CD4-positive, CD25-positive, alpha-beta regulatory T cell (primary cell): ENCODE data around the gene TULP4. TPM values are rescaled to one million over a fixed set of nuclear protein-coding genes. Genes with fewer than 3 reads are reported as not detected.

Experiments
- ATAC-seq, 2 donors: fragments of 150-1000 bp; cut with Tn5 transposase; one replicate each; pipeline ENCODE4 v1.10.0; 2021; ENCODE audit warnings: low read depth in 2 of 2, moderate number of reproducible peaks in 2 of 2, moderate library complexity in 1 of 2
- DNase-seq, 3 donors: peaks; one replicate each; pipeline versions ENCODE4 v3.0.0 to v3.0.0-alpha.2; 2012 to 2022; ENCODE audit warnings: mixed read lengths in 1 of 3
- H3K27ac ChIP-seq: one replicate; pipeline ENCODE4 v1.7.0; 2013; ENCODE audit warnings: mild to moderate bottlenecking, low read length; ENCODE audit not compliant: insufficient read depth, poor library complexity, severe bottlenecking
- H3K27me3 ChIP-seq: one replicate; pipeline ENCODE4 v1.7.0; 2013; ENCODE audit warnings: low read length; ENCODE audit not compliant: control insufficient read depth, insufficient read depth
- H3K36me3 ChIP-seq: one replicate; pipeline ENCODE4 v1.7.0; 2013; ENCODE audit warnings: mild to moderate bottlenecking, low read length, moderate library complexity; ENCODE audit not compliant: control insufficient read depth, insufficient read depth
- H3K4me1 ChIP-seq: 2 replicates; pipeline ENCODE4 v1.7.0; 2013; ENCODE audit warnings: mild to moderate bottlenecking, low read length; ENCODE audit not compliant: insufficient read depth, control insufficient read depth, poor library complexity, severe bottlenecking
- H3K4me3 ChIP-seq: one replicate; pipeline ENCODE4 v1.7.0; 2013; ENCODE audit warnings: low read depth, mild to moderate bottlenecking, low read length, moderate library complexity
- H3K9me3 ChIP-seq, 2 experiments: 1 replicate in 1 of 2; 2 replicates in 1 of 2; pipeline ENCODE4 v1.7.0; 2013; ENCODE audit warnings: low read length in 2 of 2, mild to moderate bottlenecking in 1 of 2, moderate library complexity in 1 of 2; ENCODE audit not compliant: control insufficient read depth in 2 of 2
- H3K27ac Mint-ChIP-seq, 3 donors: one replicate each; pipeline ENCODE4 v1.8.0; 2020 to 2022; ENCODE audit warnings: mild to moderate bottlenecking in 3 of 3, mixed read lengths in 3 of 3, moderate library complexity in 2 of 3
- H3K27me3 Mint-ChIP-seq: one replicate; pipeline ENCODE4 v1.8.0; 2022; ENCODE audit warnings: mild to moderate bottlenecking, mixed read lengths
- H3K36me3 Mint-ChIP-seq: one replicate; pipeline ENCODE4 v1.8.0; 2020; ENCODE audit warnings: mixed read lengths
- H3K4me1 Mint-ChIP-seq, 4 donors: one replicate each; pipeline ENCODE4 v1.8.0; 2020 to 2022; ENCODE audit warnings: mixed read lengths in 4 of 4, mild to moderate bottlenecking in 1 of 4
- H3K4me3 Mint-ChIP-seq, 4 donors: one replicate each; pipeline ENCODE4 v1.8.0; 2020 to 2022; ENCODE audit warnings: mild to moderate bottlenecking in 4 of 4, mixed read lengths in 4 of 4, moderate library complexity in 3 of 4
- H3K9me3 Mint-ChIP-seq, 7 donors: one replicate each; pipeline ENCODE4 v1.8.0; 2020 to 2022; ENCODE audit warnings: mixed read lengths in 7 of 7, mild to moderate bottlenecking in 3 of 7, moderate library complexity in 2 of 7
- polyA plus RNA-seq, 4 donors: library from polyadenylated mRNA; unstranded; fragments of 300-500 nt; fragmentation: Illumina TruSeq; gene quantifications; one replicate each; pipeline ENCODE4 v1.2.3, GENCODE V29; 2021
- total RNA-seq: library from RNA; stranded (reverse); gene quantifications from one replicate; pipeline ENCODE4 v1.2.3, GENCODE V29; 2022

Gene TULP4
- total and polyA plus RNA-seq, 5 donors from 2014 or later: 43.3 to 158 (median 56.0) TPM

GRCh38 chr6:158506601-158507000 is 194.3 kb downstream of the TULP4 start:
- Mint-ChIP-seq H3K4me1 (peaks cover 0 to 3% (median 1%) of the 10 kb centered on the region in 4 donors), H3K27me3 (no peaks in the 10 kb centered on the region), H3K36me3 (peaks cover 40% of the 10 kb centered on the region), H3K27ac (peak overlapping the region in 2 of 3 donors; percentile 41 to 52), H3K4me3 (no peak overlapping the region), H3K9me3 (no peaks in the 10 kb centered on the region)
- no peaks in the 10 kb centered on the region for H3K4me1 ChIP-seq
- ATAC-seq (no peak), DNase-seq (no peak)
- peaks cover 10% of the 10 kb centered on the region for H3K36me3 ChIP-seq
- no peaks in the 10 kb centered on the region for H3K27me3 ChIP-seq
- H3K9me3 ChIP-seq: no peaks in the 10 kb centered on the region
- no peak overlapping the region for H3K4me3 ChIP-seq
- H3K27ac ChIP-seq: no peak overlapping the region

- H3K27ac Mint-ChIP-seq: peak overlapping the region in 1 of 3 donors; percentile 41
- H3K4me1 Mint-ChIP-seq: peaks cover 0 to 3% (median 1%) of the 10 kb centered on the region in 4 donors
- Histone ChIP-seq H3K4me3 (no peak overlapping the region), H3K36me3 (peaks cover 8% of the 10 kb centered on the region), H3K27ac (no peak overlapping the region), H3K4me1 (no peaks in the 10 kb centered on the region), H3K27me3 (no peaks in the 10 kb centered on the region), H3K9me3 (no peaks in the 10 kb centered on the region)
- H3K36me3 Mint-ChIP-seq: peaks cover 37% of the 10 kb centered on the region
- no peaks in the 10 kb centered on the region for H3K27me3 Mint-ChIP-seq
- DNase-seq (no peak), ATAC-seq (no peak)
- H3K4me3 Mint-ChIP-seq: no peak overlapping the region
- no peaks in the 10 kb centered on the region for H3K9me3 Mint-ChIP-seq
Observed at GRCh38 chr6:158507174-158507573, 194.9 kb downstream of the TULP4 start.

- H3K27me3 Mint-ChIP-seq: no peaks in the 10 kb centered on the region
- H3K27ac Mint-ChIP-seq: no peak overlapping the region
- no peak overlapping the region for H3K4me3 Mint-ChIP-seq
- H3K9me3 Mint-ChIP-seq: no peaks in the 10 kb centered on the region
- ATAC-seq: no peak
- H3K4me1 ChIP-seq: no peaks in the 10 kb centered on the region
- H3K36me3 Mint-ChIP-seq: peaks cover 30% of the 10 kb centered on the region
- H3K4me1 Mint-ChIP-seq: peaks cover 0 to 5% (median 1%) of the 10 kb centered on the region in 4 donors
- H3K4me3 ChIP-seq: no peak overlapping the region
- no peaks in the 10 kb centered on the region for H3K27me3 ChIP-seq
- H3K27ac ChIP-seq: no peak overlapping the region
- no peak for DNase-seq
- H3K9me3 ChIP-seq: no peaks in the 10 kb centered on the region
- peaks cover 8% of the 10 kb centered on the region for H3K36me3 ChIP-seq
Observed at GRCh38 chr6:158508450-158508849, 196.2 kb downstream of the TULP4 start.

GRCh38 chr6:158509465-158509864 is 197.2 kb downstream of the TULP4 start:
- Histone ChIP-seq H3K36me3 (peaks cover 8% of the 10 kb centered on the region), H3K4me1 (peaks cover 4% of the 10 kb centered on the region), H3K4me3 (no peak overlapping the region), H3K9me3 (no peaks in the 10 kb centered on the region), H3K27me3 (no peaks in the 10 kb centered on the region), H3K27ac (no peak overlapping the region)
- H3K9me3 Mint-ChIP-seq: no peaks in the 10 kb centered on the region
- peaks cover 4 to 15% (median 8%) of the 10 kb centered on the region in 4 donors for H3K4me1 Mint-ChIP-seq
- H3K36me3 Mint-ChIP-seq: peaks cover 23% of the 10 kb centered on the region
- H3K27ac Mint-ChIP-seq: no peak overlapping the region
- no peak overlapping the region for H3K4me3 Mint-ChIP-seq
- ATAC-seq (no peak), DNase-seq (no peak)
- no peaks in the 10 kb centered on the region for H3K27me3 Mint-ChIP-seq

GRCh38 chr6:158512809-158513208 is 200.5 kb downstream of the TULP4 start:
- DNase-seq: no peak
- H3K27me3 Mint-ChIP-seq: peaks cover 4% of the 10 kb centered on the region
- Histone ChIP-seq H3K4me1 (peaks cover 11% of the 10 kb centered on the region), H3K27me3 (no peaks in the 10 kb centered on the region), H3K36me3 (no peaks in the 10 kb centered on the region), H3K9me3 (no peaks in the 10 kb centered on the region), H3K27ac (no peak overlapping the region), H3K4me3 (no peak overlapping the region)
- H3K27ac Mint-ChIP-seq: no peak overlapping the region
- no peak overlapping the region for H3K4me3 Mint-ChIP-seq
- peaks cover 8 to 27% (median 12%) of the 10 kb centered on the region in 4 donors for H3K4me1 Mint-ChIP-seq
- H3K9me3 Mint-ChIP-seq: no peaks in the 10 kb centered on the region
- H3K36me3 Mint-ChIP-seq: peaks cover 5% of the 10 kb centered on the region
- ATAC-seq: no peak

GRCh38 chr6:158514176-158514575 is 201.9 kb downstream of the TULP4 start:
- peak overlapping the region in 1 of 3 donors; percentile 78 for H3K27ac Mint-ChIP-seq
- Histone ChIP-seq H3K36me3 (no peaks in the 10 kb centered on the region), H3K27ac (no peak overlapping the region), H3K4me3 (no peak overlapping the region), H3K4me1 (peaks cover 22% of the 10 kb centered on the region), H3K27me3 (no peaks in the 10 kb centered on the region), H3K9me3 (no peaks in the 10 kb centered on the region)
- ATAC-seq (no peak), DNase-seq (peak in 1 of 3 donors; percentile 46)
- no peaks in the 10 kb centered on the region for H3K9me3 Mint-ChIP-seq
- no peaks in the 10 kb centered on the region for H3K36me3 Mint-ChIP-seq
- no peak overlapping the region for H3K4me3 Mint-ChIP-seq
- peaks cover 13% of the 10 kb centered on the region for H3K27me3 Mint-ChIP-seq
- H3K4me1 Mint-ChIP-seq: peaks cover 13 to 37% (median 21%) of the 10 kb centered on the region in 4 donors

GRCh38 chr6:158514991-158515390 is 202.7 kb downstream of the TULP4 start:
- ATAC-seq: no peak

GRCh38 chr6:158516098-158516497 is 203.8 kb downstream of the TULP4 start:
- Mint-ChIP-seq H3K4me1 (peaks cover 13 to 37% (median 21%) of the 10 kb centered on the region in 4 donors), H3K27me3 (peaks cover 13% of the 10 kb centered on the region), H3K36me3 (no peaks in the 10 kb centered on the region), H3K9me3 (no peaks in the 10 kb centered on the region), H3K4me3 (peak overlapping the region in 1 of 4 donors; percentile 23), H3K27ac (no peak overlapping the region)
- H3K9me3 ChIP-seq: no peaks in the 10 kb centered on the region
- H3K4me1 ChIP-seq: peaks cover 22% of the 10 kb centered on the region
- DNase-seq: no peak
- peaks cover 5% of the 10 kb centered on the region for H3K27me3 ChIP-seq
- no peaks in the 10 kb centered on the region for H3K36me3 ChIP-seq
- H3K4me3 ChIP-seq: no peak overlapping the region
- no peak for ATAC-seq
- no peak overlapping the region for H3K27ac ChIP-seq

More at GRCh38 chr6:158514991-158515390, 202.7 kb downstream of the TULP4 start:
- H3K4me1 Mint-ChIP-seq: peaks cover 13 to 37% (median 21%) of the 10 kb centered on the region in 4 donors
- H3K4me3 Mint-ChIP-seq: peak overlapping the region in 1 of 4 donors; percentile 0
- H3K27ac Mint-ChIP-seq: peak overlapping the region in 1 of 3 donors; percentile 46
- no peaks in the 10 kb centered on the region for H3K9me3 ChIP-seq
- H3K9me3 Mint-ChIP-seq: no peaks in the 10 kb centered on the region
- H3K27me3 ChIP-seq: peaks cover 5% of the 10 kb centered on the region
- no peaks in the 10 kb centered on the region for H3K36me3 Mint-ChIP-seq
- no peak overlapping the region for H3K27ac ChIP-seq
- peaks cover 22% of the 10 kb centered on the region for H3K4me1 ChIP-seq
- H3K36me3 ChIP-seq: no peaks in the 10 kb centered on the region
- H3K4me3 ChIP-seq: no peak overlapping the region
- no peak for DNase-seq
- peaks cover 13% of the 10 kb centered on the region for H3K27me3 Mint-ChIP-seq
